AG09309 (cell line): Measurements from ENCODE around the gene SLC13A4.

Experiments used
- DNase-seq: peaks from one replicate; pipeline ENCODE4 v3.0.0-alpha.2; 2010; ENCODE audit warnings: low read depth
- H3K4me3 ChIP-seq: 2 replicates; pipeline ENCODE4 v1.5.1; 2011; ENCODE audit warnings: mild to moderate bottlenecking, low read depth, low read length, moderate library complexity; ENCODE audit not compliant: control insufficient read depth
- TF ChIP-seq, protein P1 (sequence below): IDR thresholded peaks from 2 replicates; pipeline ENCODE4 v1.5.1; 2011; ENCODE audit warnings: mild to moderate bottlenecking, low read depth, low read length, inconsistent platforms; ENCODE audit not compliant: insufficient read depth, control insufficient read depth; ENCODE audit errors: missing control alignments

The SLC13A4 gene

DNA sequence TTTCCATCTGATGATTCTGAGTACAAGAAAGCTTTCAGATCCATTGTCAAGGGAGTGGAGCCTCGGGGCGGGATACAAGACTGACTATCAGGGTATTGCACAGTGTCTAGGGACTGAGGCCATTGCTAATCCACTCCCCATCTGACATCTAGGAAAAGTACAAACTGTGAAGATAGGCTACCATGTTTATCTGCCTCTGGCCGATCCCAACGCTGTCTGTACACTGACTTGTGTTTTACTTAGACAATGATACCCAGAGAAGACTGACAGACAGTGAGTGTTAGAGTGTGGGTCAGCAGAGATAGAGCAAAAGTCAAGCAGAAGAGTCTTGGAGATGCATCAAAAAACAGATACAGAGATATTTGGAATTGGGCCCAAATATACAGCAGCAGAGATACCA lies 3.1 kb upstream of the SLC13A4 start:
- DNase-seq = no peak
- TF ChIP-seq, protein P1, sequence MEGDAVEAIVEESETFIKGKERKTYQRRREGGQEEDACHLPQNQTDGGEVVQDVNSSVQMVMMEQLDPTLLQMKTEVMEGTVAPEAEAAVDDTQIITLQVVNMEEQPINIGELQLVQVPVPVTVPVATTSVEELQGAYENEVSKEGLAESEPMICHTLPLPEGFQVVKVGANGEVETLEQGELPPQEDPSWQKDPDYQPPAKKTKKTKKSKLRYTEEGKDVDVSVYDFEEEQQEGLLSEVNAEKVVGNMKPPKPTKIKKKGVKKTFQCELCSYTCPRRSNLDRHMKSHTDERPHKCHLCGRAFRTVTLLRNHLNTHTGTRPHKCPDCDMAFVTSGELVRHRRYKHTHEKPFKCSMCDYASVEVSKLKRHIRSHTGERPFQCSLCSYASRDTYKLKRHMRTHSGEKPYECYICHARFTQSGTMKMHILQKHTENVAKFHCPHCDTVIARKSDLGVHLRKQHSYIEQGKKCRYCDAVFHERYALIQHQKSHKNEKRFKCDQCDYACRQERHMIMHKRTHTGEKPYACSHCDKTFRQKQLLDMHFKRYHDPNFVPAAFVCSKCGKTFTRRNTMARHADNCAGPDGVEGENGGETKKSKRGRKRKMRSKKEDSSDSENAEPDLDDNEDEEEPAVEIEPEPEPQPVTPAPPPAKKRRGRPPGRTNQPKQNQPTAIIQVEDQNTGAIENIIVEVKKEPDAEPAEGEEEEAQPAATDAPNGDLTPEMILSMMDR = no peak
- H3K4me3 ChIP-seq = no peak overlapping the region

DNA sequence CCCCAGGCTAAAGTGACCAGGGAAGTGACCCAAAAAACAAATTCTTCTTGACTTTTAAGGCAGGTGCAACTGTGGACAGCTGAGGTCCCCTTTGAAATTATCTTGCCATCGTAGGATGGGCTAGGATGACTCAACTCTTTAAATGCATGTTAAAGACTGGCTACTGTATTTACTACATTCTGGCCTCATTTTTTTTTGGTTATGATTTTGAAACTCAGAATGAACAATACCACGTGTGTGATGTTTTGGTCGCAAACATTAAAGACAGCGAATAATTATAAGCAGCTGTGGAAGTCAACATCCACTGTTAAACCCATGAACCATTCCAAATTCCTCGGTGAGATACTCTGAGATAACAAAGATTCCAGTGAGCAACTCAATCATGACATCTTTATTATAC lies 1.2 kb upstream of the SLC13A4 start:
- TF ChIP-seq, protein P1 = no peak
- H3K4me3 ChIP-seq = no peak overlapping the region
- peak; percentile 34 for DNase-seq

DNA sequence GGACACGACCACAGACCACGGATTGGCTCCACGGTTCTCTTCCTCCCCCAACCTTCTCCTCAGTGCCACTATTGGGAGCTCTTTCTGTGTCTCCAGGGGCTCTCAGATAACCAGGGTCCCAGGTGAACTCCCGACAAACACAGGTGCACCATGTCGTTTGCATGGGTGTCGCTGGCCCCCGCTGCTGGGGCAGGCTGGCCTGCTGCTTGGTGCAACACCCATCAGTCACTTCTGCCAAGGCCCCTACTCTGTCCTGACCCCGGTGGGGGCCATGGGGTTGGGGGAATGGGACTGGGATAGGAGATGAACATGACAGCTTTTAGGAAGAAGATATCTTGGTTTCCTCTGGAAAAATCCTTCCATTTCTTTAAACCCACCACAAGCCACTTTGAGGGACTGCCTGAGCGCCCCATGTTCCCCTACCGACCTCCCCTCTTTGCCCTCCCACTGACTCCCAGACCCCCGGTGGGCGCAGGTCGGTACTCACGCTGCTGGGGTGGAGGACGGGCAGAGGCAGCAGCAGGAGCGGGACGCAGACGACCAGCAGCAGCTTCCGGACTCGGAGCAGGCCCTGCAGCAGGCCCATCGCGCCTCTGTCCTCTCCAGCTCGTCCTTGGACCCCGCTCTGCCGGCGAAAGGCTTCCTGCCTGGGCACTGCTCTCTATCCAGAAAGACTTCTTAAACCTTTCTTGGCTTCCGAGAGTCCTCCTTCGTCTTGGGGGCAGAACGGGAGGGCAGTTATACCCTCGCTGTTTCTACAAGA lies 894 bp downstream of the SLC13A4 start:
- H3K4me3 ChIP-seq = no peak overlapping the region
- DNase-seq = no peak
- TF ChIP-seq, protein P1 = no peak

DNA sequence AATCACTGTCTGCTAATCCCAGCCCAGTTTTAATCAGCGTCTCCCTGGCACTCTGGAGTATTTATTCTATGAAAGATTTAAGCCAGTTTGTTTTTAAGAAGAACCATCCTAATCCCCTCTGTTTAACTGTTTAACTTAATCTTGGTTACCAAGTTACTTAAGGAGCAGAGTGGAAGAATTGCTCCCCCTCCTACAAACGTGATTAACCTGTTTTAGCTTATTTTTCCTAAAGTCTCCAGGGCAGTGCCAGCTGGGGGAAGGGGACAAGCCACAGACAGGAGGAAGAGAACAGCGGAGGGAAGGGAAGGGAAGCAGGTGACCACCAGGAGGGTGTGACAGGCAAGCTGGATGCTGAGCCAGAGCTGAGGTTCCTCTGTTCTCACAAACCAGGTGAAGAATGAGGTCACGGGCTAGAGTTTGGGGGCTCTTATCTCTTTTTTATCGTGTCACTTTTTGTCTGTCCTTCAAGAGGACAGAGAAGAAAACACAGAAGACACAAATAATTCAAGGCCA lies 1.7 kb downstream of the SLC13A4 start:
- no peak overlapping the region for H3K4me3 ChIP-seq
- DNase-seq = no peak
- TF ChIP-seq, protein P1 = no peak

DNA sequence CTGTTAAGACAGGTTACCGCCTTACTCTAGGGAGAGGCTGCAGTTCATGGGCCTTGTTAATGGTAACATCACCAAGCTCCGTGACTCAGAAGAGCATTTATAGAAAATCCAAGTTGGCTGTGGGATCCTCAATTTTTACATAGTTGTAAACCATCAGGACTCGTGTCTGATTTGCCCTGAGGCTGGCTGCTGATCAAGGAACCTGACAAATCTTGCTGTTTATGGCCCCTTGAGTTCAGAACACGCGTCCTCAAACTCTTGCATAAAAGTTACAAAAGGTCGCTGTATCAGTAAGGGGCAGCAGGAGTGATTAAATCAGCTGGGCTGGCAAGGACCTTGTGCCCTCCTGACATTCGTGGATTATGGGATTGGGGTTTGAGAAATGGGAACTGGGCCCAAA lies 4.6 kb downstream of the SLC13A4 start:
- no peak for DNase-seq
- no peak overlapping the region for H3K4me3 ChIP-seq
- TF ChIP-seq, protein P1 = no peak

DNA sequence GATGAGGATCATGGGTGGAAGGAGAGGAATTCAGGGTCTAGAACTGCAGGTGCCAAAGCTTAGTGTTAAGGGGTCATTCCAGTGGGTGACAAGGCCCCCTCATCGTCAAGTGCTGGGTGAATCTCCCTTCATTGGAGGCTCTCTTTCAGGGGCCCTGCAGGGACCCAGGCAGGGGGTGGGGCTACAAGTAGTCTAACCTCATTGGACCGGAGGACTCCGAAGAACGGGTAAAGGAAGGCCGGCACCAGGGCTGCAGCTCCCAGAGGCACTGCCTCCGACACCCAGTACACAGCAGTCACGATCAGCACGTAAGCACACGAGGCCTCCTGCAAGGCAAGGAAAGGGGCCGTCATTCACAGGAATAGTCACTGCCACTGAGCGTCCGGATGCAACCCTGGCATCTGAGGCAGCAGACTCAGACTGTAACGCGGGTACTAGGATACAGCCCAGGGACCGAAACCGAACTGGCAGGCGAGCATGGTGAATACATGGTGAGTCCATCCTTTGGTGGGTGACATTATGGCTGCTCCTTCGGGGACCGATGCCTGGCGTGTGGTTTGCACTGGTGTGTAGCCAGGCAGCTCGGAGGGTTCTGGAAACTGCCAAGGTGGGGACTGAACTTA lies 6.7 kb downstream of the SLC13A4 start:
- DNase-seq = no peak
- H3K4me3 ChIP-seq = no peak overlapping the region
- TF ChIP-seq, protein P1 = no peak
